ENCODE results near the gene TJP1. TPM values are rescaled to one million over a fixed set of nuclear protein-coding genes. Genes with fewer than 3 reads are reported as not detected.
A peak's percentile ranks its signal among the peaks of the same experiment; 100 is the strongest.

TJP1 gene
- total RNA-seq, 1 donor = 86.9 TPM

DNA sequence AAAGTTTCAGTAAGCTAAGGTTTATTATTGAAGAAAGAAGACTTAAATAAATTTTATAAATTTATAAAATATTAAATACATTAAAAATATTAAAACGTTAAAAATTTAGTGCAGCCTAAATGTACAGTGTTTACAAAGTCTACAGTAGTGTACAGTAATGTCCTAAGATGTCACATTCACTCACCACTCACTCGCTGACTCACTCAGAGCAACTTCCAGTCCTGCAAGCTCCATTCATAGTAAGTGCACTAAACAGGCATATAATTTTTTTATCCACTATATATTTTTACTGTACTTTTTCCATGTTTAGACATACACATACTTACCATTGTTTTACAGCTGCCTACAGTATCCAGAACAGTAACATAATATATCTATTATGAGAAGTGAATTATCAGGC, 51.5 kb downstream of the TJP1 start:
- TF ChIP-seq, protein P1, sequence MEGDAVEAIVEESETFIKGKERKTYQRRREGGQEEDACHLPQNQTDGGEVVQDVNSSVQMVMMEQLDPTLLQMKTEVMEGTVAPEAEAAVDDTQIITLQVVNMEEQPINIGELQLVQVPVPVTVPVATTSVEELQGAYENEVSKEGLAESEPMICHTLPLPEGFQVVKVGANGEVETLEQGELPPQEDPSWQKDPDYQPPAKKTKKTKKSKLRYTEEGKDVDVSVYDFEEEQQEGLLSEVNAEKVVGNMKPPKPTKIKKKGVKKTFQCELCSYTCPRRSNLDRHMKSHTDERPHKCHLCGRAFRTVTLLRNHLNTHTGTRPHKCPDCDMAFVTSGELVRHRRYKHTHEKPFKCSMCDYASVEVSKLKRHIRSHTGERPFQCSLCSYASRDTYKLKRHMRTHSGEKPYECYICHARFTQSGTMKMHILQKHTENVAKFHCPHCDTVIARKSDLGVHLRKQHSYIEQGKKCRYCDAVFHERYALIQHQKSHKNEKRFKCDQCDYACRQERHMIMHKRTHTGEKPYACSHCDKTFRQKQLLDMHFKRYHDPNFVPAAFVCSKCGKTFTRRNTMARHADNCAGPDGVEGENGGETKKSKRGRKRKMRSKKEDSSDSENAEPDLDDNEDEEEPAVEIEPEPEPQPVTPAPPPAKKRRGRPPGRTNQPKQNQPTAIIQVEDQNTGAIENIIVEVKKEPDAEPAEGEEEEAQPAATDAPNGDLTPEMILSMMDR (IDR thresholded peaks at IDR 0.05; ENCODE audit: extremely low read depth, low read depth, low read length) = no peak
- peaks cover 23% of the 10 kb centered on the region for H3K4me1 ChIP-seq (ENCODE audit: insufficient read depth, low read length)

DNA sequence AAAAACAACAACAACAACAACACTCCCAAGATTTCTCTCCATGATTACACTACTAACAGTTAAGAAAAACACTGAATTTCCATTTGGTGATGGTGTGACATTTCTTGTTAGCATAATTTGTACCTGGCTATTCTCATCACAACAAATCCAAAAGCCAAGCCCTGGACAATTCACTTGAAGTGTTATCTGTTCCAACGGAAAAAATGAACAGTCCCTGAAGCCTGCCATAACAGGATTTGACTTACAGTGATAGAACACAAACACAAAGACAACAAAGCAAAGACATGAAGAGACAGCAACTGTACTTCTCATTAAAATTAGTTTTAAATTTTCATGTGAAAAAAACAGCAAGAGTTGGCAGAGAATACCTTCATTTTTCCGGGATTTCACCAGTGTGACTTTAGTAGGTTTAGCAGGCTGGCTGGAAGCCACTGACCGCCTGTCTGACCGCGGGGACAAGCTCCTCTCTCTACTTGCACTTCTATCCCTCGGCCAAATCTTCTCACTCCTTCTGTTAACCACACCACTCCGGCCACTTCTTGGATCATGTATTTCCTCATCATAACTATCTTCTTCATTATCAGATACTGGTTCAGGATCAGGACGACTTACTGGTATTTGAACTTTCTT, 56.3 kb downstream of the TJP1 start:
- no peak for DNase-seq (ENCODE audit: insufficient read length, low spot score, missing footprints)
- TF ChIP-seq, protein P1 (IDR thresholded peaks at IDR 0.05; ENCODE audit: extremely low read depth, low read depth, low read length) = no peak
- H3K36me3 ChIP-seq (ENCODE audit: insufficient read depth, low read length) = peaks cover 52% of the 10 kb centered on the region
- peak overlapping the region; percentile 3 for H3K4me2 ChIP-seq (ENCODE audit: insufficient read depth, low read length)
- peaks cover 1% of the 10 kb centered on the region for H4K20me1 ChIP-seq (ENCODE audit: insufficient read depth, low read length)
- no peak overlapping the region for H3K4me3 ChIP-seq (ENCODE audit: insufficient read depth, low read length)
- H2AFZ ChIP-seq (ENCODE audit: low read length) = no peak overlapping the region
- no peaks in the 10 kb centered on the region for H3K9me3 ChIP-seq (ENCODE audit: low read depth, low read length)
- H3K27me3 ChIP-seq (ENCODE audit: insufficient read depth, low read length) = no peaks in the 10 kb centered on the region
- peaks cover 6% of the 10 kb centered on the region for H3K4me1 ChIP-seq (ENCODE audit: insufficient read depth, low read length)
- H3K27ac ChIP-seq (ENCODE audit: low read depth, low read length) = peak overlapping the region; percentile 50
- peaks cover 53% of the 10 kb centered on the region for H3K79me2 ChIP-seq (ENCODE audit: insufficient read depth, low read length)

More for the DNA sequence above, 51.5 kb downstream of the TJP1 start:
- H3K36me3 ChIP-seq (ENCODE audit: insufficient read depth, low read length) = peaks cover 20% of the 10 kb centered on the region
- no peak overlapping the region for H2AFZ ChIP-seq (ENCODE audit: low read length)
- no peaks in the 10 kb centered on the region for H3K9me3 ChIP-seq (ENCODE audit: low read depth, low read length)
- H3K4me2 ChIP-seq (ENCODE audit: insufficient read depth, low read length) = no peak overlapping the region
- no peaks in the 10 kb centered on the region for H3K27me3 ChIP-seq (ENCODE audit: insufficient read depth, low read length)
- peaks cover 11% of the 10 kb centered on the region for H4K20me1 ChIP-seq (ENCODE audit: insufficient read depth, low read length)
- no peak overlapping the region for H3K4me3 ChIP-seq (ENCODE audit: insufficient read depth, low read length)
- peaks cover 60% of the 10 kb centered on the region for H3K79me2 ChIP-seq (ENCODE audit: insufficient read depth, low read length)
- DNase-seq (ENCODE audit: insufficient read length, low spot score, missing footprints) = no peak
- no peak overlapping the region for H3K27ac ChIP-seq (ENCODE audit: low read depth, low read length)

DNA sequence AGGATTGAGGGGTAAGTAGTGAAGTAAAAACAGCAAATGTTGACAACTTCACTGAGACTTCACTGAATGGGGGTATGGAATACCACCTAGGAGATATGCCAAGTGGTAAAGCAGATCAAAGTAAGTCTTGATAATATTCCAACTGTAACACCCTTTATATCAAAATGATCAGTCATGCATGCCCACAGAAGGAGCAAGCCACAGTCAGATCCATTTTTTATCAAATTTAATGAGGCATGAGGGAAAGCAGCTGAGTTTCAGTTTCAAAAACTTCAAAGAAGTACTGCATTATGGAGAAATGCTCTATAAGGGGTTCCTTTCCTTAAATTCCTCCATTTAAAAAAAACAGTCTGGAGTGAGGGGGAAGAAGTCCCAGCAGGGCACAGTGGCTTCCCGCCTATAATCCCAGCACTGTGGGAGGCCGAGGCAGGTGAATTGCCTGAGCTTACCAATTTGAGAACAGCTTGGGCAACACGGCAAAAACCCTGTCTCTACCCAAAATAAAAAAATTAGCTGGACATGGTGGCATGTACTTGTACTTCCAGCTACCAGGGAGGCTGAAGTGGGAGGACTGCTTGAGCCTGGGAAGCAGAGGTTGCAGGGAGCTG, 56.9 kb downstream of the TJP1 start:
- Histone ChIP-seq H3K27me3 (ENCODE audit: insufficient read depth, low read length) (no peaks in the 10 kb centered on the region), H3K4me3 (ENCODE audit: insufficient read depth, low read length) (no peak overlapping the region), H3K36me3 (ENCODE audit: insufficient read depth, low read length) (peaks cover 58% of the 10 kb centered on the region), H4K20me1 (ENCODE audit: insufficient read depth, low read length) (no peaks in the 10 kb centered on the region), H2AFZ (ENCODE audit: low read length) (no peak overlapping the region), H3K79me2 (ENCODE audit: insufficient read depth, low read length) (peaks cover 53% of the 10 kb centered on the region), H3K27ac (ENCODE audit: low read depth, low read length) (peak overlapping the region; percentile 50), H3K4me1 (ENCODE audit: insufficient read depth, low read length) (peaks cover 6% of the 10 kb centered on the region), H3K4me2 (ENCODE audit: insufficient read depth, low read length) (no peak overlapping the region), H3K9me3 (ENCODE audit: low read depth, low read length) (no peaks in the 10 kb centered on the region)
- TF ChIP-seq, protein P1 (IDR thresholded peaks at IDR 0.05; ENCODE audit: extremely low read depth, low read depth, low read length) = no peak
- DNase-seq (ENCODE audit: insufficient read length, low spot score, missing footprints) = no peak

DNA sequence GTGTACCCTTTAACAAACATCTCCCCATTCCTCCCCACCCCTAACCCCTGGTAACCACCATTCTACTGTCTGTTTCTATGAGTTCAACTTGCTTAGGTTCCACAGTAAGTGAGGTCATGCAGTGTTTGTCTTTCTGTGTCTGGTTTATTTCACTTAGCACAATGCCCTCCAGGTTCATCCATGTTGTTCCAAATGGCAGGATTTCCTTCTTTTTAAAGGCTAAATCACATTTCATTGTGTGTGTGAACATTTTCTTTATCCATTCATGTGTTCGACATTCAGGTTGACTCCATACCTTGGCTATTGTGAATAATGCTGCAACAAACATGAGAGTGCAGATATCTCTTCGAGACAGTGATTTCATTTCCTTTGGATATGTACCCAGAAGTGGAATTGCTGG, 62.7 kb downstream of the TJP1 start:
- Histone ChIP-seq H3K4me1 (ENCODE audit: insufficient read depth, low read length) (peaks cover 19% of the 10 kb centered on the region), H3K4me3 (ENCODE audit: insufficient read depth, low read length) (no peak overlapping the region), H3K9me3 (ENCODE audit: low read depth, low read length) (no peaks in the 10 kb centered on the region), H2AFZ (ENCODE audit: low read length) (no peak overlapping the region), H3K27me3 (ENCODE audit: insufficient read depth, low read length) (no peaks in the 10 kb centered on the region), H3K79me2 (ENCODE audit: insufficient read depth, low read length) (peaks cover 36% of the 10 kb centered on the region), H3K4me2 (ENCODE audit: insufficient read depth, low read length) (no peak overlapping the region), H3K36me3 (ENCODE audit: insufficient read depth, low read length) (peaks cover 40% of the 10 kb centered on the region), H4K20me1 (ENCODE audit: insufficient read depth, low read length) (peaks cover 8% of the 10 kb centered on the region), H3K27ac (ENCODE audit: low read depth, low read length) (no peak overlapping the region)
- no peak for DNase-seq (ENCODE audit: insufficient read length, low spot score, missing footprints)
- TF ChIP-seq, protein P1 (IDR thresholded peaks at IDR 0.05; ENCODE audit: extremely low read depth, low read depth, low read length) = no peak

Data from osteoblast (primary cell).